GM13977 (cell line): ENCODE data around the gene EPHA6.

Experiments used
- DNase-seq: peaks from one replicate; pipeline ENCODE4 v3.0.0; 2012; ENCODE audit warnings: low spot score
- in situ Hi-C: fragments of 300-500 bp; cut with MboI; formaldehyde crosslinking; loops from one replicate; pipeline ENCODE4 v1.12.0; 2022; ENCODE audit warnings: low sequenced_read_pairs, low pct_unique_long_range_greater_than_20kb, mixed read lengths, inconsistent platforms; ENCODE audit not compliant: unreplicated experiment
- TF ChIP-seq, protein P1 (sequence below): IDR thresholded peaks from 2 replicates; pipeline ENCODE4 v1.5.1; 2012; ENCODE audit warnings: mild to moderate bottlenecking, control low read depth; ENCODE audit not compliant: insufficient read depth; ENCODE audit errors: extremely low read depth, missing control alignments

Gene EPHA6

GRCh38 chr3:96813820-96814650 is at the start of gene EPHA6:
TSS of gene EPHA6 (plus strand) at chr3:96814594.
- in situ Hi-C loops, result no loop called here
- TF ChIP-seq, protein P1, sequence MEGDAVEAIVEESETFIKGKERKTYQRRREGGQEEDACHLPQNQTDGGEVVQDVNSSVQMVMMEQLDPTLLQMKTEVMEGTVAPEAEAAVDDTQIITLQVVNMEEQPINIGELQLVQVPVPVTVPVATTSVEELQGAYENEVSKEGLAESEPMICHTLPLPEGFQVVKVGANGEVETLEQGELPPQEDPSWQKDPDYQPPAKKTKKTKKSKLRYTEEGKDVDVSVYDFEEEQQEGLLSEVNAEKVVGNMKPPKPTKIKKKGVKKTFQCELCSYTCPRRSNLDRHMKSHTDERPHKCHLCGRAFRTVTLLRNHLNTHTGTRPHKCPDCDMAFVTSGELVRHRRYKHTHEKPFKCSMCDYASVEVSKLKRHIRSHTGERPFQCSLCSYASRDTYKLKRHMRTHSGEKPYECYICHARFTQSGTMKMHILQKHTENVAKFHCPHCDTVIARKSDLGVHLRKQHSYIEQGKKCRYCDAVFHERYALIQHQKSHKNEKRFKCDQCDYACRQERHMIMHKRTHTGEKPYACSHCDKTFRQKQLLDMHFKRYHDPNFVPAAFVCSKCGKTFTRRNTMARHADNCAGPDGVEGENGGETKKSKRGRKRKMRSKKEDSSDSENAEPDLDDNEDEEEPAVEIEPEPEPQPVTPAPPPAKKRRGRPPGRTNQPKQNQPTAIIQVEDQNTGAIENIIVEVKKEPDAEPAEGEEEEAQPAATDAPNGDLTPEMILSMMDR, result no peak
- DNase-seq, result peak; percentile 47

- no peak for DNase-seq
- in situ Hi-C loops, result no loop called here
- TF ChIP-seq, protein P1, result no peak
Observed at GRCh38 chr3:96776818-96777217, 37.6 kb upstream of the EPHA6 start.

- in situ Hi-C loops, result no loop called here
- TF ChIP-seq, protein P1, result peak; percentile 28
- DNase-seq, result no peak
Observed at GRCh38 chr3:96779810-96780209, 34.6 kb upstream of the EPHA6 start.

- TF ChIP-seq, protein P1, result no peak
- in situ Hi-C loops, result no loop called here
- DNase-seq, result no peak
Observed at GRCh38 chr3:96796101-96796500, 18.3 kb upstream of the EPHA6 start.

DNA sequence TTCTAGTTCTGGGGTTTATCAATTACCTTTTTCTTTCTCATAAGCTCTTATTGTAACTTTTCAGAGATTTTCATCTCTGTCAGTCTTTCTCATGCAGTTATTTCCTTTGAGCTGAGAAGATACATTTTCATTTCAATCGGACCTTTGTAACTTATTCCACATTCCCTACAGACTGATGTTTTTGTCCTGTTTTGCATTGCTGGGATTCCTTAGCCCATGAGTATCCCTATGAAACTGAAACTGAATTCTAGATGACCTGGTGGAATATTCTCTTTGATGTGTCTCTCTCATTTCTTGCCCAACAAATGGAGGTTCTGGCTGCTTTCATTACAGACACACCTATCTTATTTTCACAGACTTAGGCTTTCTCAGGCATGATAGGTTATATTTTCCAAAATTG is 10.5 kb upstream of the EPHA6 start:
- DNase-seq, result no peak
- in situ Hi-C loops, result no loop called here
- TF ChIP-seq, protein P1, result no peak

DNA sequence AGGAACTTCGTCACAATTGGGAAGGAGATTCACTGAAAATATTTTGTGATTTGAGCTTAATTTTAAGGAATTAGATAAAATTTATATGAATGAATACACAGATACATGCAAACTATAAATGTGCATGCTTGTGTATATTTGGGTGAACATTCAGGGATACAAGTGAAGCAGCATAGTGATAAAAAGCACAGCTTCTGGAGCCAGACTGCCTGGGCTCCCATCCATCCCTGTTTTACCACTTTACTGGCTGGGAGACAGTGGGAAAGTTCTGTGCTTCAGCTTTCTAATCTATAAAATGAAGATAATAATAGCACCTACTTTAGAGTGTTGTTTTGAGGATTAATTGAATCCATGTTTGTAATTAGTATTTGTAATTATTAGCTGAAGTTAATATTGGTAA is 8.1 kb upstream of the EPHA6 start:
- no peak for DNase-seq
- TF ChIP-seq, protein P1, result no peak
- in situ Hi-C loops, result no loop called here
